Measurements from ENCODE around the gene MCTP1.
A peak's percentile ranks its signal among the peaks of the same experiment; 100 is the strongest.

MCTP1 gene

DNA sequence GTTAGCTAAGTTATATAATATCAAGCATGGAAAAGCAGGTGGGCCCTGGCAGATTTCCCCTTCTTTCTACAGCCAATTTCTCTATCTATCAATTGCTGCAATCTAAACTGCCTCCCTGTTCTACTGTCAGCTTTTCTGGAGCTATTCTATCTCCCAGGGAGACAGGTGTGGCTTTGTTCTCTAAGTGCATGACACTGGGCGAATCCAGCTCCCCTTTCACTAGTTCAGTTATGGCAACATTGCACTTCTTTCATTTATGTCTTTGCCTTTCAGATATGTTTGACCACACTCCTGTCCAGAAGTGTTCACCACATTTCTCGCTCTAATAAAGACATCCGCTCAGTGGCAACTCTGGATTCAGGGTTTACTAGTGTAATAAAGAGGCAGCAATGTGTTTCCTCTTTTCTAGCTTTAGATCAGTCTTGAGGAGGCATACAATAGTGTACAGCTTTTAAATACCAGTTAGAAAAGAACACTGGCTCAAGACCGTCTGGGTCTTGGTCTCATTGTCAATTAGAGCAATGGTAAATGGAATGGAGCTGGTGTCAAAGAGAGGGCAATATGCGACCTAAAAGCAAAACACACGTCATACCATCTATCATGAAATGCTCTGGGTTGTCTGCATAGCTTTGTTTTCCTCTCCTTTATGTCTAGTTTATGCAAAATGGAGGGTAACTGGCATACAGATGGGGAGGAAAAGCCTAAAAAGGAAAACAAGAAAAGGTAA is 469.4 kb downstream of the MCTP1 start:
- no peak for DNase-seq (ENCODE audit: low read depth, low spot score)

DNA sequence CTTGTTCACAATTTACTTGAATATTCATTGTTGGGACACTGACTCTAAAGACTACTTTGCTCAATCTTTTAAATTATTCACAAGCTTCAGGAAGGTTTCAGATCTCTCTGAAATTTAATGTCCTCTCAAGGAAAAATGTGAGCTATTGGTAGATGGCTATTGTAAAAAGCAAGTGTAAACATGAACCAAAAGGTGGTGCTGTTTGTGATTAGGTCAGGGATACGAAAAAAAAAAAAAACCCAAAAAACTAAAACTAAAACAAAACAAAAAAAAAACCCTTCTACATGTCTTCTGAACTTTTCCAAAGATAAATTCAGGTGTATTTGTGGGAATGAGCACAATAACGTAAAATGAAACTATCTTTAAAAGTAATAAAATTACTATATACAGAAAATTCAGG is 472.7 kb downstream of the MCTP1 start:
- no peak for DNase-seq (ENCODE audit: low read depth, low spot score)

DNA sequence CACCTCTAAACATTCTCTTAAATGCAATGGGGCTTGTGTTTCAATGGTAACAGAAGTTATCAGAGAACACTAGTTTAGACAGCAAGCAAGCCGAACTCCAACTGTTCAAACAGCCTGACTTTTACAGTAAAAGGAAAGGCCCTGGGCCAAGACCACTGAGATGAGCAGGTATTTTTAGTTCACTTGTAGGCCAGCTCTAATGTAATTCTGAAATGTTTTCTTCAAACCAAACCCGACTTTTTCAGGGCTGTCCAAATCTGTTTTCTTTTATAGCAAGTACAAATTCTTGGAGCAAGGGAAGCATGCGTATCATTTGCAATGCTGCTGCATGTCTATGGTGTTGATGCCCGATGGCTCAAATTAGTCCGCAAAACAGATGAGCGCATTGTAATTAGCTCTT is 473.6 kb downstream of the MCTP1 start:
- no peak for DNase-seq (ENCODE audit: low read depth, low spot score)

DNA sequence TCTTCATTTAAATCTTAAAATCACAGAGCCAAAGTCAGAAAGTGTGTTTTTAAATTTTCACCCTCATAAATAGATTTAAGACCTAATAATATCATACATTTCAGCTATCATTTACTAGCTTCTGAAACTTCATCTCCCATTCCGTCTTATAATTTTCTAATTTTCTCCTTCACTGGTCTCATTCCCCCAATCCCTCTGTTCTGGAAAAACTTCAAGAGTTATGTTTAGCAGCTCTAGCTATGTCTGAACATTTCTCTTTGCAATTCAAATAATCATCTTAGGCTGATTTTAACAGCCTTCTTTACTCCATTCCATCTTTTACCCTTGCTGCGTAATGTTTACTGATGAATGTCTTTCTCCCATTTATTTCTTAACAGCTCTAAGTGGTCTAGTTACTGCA is 474.0 kb downstream of the MCTP1 start:
- DNase-seq (ENCODE audit: low read depth, low spot score), result no peak

DNA sequence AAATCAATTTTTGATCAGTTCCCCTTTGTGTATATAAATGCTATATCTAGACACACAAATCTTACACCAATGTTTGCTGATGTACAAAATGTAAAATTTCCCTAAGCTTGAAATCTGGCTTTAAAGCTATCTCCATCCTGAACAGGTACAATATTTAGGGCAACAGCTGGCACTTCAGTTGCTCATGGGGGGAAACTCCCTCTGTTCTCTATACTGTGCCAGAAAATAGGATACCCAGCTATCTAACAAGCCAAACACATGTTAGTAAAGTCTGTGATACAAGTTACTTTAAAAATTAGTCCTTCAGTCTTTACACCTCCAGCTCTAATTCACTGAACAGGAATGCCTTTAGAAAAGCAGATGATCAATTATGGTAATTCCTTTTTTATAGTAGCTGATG is 474.6 kb downstream of the MCTP1 start:
- DNase-seq (ENCODE audit: low read depth, low spot score), result no peak

DNA sequence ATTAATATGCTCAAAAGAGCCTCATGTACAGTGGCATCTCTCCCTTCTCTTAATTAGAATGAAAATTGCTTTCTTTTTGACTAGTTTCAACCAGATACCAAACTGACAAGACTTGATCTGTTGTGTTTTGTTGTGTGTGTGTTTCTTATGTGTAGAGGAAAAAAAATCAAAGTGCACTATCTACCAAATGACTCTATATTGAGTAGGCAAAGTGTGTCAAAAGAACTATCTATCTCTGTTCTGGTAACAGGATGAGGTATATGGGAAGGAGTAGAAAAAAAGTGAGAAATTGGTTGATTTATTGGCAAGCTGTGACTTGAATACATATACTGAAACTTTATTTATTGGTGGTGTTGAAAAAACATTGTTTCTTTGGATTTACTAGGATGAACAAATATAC is 476.4 kb downstream of the MCTP1 start:
- DNase-seq (ENCODE audit: low read depth, low spot score), result no peak

DNA sequence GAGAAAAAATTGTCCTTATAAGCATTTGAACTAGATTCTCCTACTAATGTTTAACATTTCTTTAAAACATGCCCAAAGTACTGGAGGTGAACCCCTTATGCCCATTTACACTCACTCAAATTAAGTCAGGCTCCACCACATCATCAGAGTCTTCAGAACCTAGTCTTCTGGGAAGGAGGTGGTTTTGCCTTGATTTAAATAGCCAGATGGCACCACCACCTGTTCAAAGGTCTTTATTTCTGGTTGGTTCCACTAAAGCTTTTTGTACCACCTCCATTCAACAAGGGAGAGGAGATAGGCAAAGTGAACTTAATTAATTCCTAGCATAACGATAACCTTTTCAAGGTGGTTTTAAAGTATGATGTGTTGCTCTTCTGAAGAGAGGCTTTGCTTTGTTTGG is 476.9 kb downstream of the MCTP1 start:
- no peak for DNase-seq (ENCODE audit: low read depth, low spot score)

DNA sequence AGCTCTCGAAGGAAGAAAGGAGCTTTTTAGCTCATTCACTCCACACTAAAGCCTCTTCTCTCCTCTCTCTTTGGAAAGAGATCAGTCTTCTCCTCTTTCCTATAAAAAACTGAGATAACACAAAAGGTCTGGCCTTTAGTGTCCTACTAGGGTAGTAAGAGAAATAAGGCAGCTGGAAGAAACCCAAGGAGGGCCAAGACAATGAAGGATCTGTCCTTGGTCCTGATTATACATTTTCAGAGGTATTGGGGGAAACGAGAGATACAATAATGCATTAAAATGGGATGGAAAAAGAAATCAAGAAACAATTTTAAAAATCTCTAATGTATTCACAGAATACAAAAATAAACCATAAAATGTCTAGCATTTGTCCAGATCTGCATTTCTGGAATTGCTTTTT is 482.4 kb downstream of the MCTP1 start:
- DNase-seq (ENCODE audit: low read depth, low spot score), result peak; percentile 36

DNA sequence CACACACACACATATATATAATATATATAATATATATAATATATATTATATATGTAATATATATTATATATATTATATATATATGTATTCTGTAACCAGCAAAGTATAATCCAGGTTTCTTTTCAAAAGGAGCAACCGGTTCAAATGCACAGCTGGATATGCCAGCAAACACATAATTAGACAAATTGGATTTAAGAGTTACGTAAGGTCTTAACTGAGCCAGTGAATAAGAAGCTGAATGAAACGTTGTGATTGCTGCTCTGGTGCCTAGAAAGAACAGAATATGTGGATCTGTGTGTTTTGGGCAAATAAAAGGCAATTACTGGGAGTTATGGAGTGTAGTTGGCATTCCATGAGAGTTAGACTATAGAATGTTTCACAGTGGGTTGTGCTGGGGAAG is 488.3 kb downstream of the MCTP1 start:
- DNase-seq (ENCODE audit: low read depth, low spot score), result no peak

DNA sequence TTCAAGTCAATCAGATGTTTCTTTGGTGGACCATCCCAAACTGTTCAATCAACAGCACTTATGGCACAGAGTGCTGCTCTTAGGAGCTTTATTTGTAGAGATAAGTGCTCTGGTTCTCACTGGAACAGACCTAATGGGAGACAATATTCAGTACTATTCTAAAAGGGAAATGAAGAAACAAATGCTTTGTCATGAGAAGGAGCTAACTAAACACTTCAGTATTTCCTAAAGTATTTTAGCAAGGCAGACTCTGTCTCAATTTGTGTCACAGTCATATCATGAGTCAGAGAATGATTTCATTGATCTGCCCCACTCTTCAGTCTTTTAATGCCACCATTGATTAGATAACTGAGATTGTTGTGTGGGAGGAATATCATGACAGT is 491.1 kb downstream of the MCTP1 start:
- no peak for DNase-seq (ENCODE audit: low read depth, low spot score)

DNA sequence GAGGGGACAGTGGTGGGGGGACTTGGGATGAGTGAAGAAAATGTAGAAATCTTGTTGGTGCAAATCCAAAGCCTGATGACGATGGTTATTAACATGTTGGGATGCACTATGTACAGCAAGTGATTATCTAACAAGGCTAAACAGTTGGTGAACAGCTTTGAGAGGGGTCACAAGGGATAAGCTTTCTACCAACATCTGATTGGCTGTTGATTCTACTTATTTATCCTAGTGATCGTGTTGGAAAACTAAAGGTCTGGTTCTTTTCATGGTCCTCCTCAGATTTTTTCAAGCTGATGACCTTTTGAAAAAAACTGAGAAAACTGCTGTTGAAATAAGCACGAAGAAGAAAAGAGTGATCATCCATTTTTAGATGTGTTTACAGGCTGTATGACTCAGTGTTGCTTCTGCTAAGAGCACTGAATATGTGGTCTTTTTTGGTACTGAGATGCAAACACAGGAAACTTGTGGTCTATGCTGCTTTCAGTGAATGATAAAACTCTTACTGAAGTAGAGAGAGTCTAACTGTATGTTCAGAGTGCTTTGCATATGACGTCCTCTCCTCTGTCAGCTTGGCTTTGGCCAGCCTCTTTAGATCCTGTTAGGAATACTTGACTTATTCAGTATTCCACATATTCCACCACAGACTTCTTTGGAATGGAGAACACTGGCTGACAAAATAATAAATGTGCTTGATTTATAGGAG is 491.6 kb downstream of the MCTP1 start:
- DNase-seq (ENCODE audit: low read depth, low spot score), result peak; percentile 76

DNA sequence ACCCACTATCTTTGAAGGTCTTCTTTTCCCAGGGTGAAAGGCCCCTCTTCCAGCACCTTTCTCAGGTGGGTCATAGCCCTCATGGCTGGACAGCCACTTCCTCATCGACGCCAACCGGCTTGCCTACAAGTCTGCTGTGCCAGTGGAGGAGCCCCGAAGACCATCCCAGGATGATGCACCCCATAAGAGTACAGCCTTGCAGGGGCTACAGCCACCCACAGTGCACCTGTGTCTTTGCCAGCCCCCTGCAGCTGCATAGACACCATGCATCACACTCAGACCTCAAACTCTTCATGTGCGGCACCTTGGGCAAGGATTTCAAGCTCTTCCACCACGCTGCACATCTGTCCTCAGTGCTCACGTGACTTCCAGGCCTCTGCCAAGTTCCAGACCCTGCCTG is 493.1 kb downstream of the MCTP1 start:
- no peak for DNase-seq (ENCODE audit: low read depth, low spot score)

DNA sequence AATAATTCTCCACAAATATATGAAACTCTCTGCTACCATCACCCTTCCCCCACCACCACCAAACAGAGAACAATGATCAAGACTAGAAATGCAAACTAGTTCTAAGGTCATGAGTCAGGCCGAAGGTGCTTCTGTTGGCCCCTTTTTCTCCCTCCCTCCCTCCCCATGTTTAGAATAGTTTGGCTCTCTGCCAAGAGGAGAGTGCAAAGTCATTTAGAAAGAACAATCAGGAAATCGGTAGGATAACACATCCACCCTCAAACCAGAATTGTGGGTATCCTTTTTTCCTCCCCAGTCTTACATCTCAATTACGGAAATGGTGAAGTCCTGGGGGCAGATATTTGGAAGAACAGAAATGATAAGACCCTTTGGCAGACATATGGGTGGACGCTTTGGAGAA is 496.4 kb downstream of the MCTP1 start:
- no peak for DNase-seq (ENCODE audit: low read depth, low spot score)

DNA sequence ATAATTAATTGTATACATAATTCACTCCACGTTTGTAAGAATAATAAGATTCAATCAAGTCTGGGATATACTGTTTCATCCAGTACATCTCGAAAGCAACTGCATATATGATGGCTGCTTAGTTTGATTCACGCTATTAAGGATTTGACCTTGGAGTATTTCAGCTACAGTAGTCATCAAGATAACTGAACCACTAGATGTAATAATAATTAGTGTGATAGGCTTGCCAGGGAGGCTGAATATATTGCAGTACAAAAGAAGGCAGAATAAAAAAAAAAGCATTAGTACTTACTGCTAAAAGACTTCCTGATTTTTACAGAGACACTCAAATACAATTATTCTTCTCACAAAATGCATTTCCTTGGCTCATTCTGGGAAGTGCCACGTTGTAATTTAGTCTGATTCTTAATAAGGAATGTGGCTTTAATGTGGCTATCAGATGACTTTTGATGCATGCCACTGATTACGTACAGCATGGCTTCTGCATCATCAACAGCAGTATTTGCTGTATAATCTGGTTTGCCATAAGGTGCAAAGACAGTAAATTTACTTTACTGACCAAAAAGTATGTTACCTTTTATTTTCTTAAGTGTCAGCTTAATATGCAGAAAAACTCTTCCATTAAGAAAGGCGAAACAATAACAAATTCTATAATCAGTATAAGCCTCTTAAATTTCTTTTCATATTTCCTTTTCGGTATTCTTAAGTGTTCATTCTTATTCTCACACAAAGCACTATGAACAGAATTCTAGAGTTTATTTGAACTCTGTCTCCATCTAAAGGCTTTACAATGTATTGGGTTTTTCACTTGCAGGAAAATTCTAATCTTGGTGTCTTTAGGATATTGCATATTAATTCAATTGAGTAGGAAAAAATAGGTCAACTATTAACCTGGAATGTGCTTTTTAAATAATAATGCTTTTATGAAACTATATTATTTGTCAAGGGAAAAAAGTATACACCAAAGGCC is 500.1 kb downstream of the MCTP1 start:
- no peak for DNase-seq (ENCODE audit: low read depth, low spot score)

DNA sequence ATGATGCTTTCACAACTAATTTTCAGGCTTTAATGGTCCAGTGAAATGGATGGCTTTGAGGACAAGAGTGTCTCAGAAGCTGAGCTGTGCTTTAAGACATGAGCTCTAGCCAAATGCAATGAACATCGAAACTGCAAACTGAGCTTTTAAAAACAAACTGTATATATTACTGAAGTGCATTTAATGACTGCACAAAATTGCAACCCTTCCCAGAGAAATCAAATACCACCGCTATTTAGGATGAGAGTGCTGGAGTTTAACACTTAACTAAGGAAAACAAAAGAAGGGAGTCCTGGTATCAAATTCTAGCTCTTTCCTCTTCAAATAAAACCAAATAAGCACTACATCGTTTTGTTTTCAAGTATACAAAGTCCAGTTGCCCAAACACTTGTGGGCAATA is 502.5 kb downstream of the MCTP1 start:
- DNase-seq (ENCODE audit: low read depth, low spot score), result no peak

DNA sequence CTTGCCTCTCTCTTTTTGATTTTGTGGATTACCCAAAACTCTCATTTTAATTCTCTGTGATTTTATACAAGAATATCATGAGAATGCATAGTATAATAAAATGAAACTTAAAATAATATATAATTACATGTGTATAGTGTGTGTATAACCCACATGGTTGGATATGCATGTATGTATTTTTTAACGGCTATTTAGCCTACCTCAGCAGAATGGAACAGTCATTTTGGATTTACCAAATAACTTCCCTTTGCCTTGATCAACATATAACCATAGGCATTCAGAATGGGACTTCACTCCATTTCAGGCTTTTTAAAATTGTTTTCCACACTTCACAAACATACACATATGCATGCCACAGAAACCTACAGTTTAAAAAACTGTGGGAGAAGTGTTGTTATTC is 505.2 kb downstream of the MCTP1 start:
- no peak for DNase-seq (ENCODE audit: low read depth, low spot score)

DNA sequence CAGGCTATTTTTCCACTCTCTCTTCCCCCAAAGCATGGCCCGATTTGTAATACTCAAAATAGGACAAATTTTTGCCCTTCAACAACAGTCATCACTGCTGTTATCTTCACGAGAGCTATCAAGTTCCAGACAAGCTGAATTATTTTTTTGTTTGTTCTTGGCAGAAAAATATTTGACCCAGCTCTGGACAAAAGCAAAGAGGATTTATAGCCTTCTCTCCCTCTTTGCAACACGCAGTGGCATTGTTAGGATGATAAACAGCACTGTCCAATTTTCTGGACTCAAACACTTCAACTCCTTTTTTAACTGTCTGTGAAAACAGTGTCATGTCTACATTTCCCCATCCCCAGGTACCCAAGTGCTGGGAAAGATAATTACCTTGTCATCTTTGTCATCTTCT is 506.2 kb downstream of the MCTP1 start:
- no peak for DNase-seq (ENCODE audit: low read depth, low spot score)

DNA sequence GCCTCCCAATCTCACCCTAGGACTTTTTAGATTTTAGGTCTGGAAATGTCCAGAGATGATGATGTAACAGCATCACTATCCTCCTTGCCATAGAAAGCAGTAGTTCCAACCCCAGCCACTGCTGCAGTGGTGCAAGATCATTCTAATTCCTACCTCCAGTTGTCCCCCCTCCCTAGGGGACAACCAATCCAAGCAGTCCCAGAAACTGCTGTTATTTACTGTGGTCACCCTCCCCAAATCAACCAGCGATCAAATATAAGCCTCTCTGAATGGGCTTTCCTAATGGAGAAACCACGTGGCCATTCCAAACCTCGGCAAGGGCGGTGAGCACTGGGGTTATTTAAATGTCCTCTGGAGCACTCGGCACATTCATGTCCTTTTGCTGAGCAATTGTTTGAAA is 506.6 kb downstream of the MCTP1 start:
- no peak for DNase-seq (ENCODE audit: low read depth, low spot score)

DNA sequence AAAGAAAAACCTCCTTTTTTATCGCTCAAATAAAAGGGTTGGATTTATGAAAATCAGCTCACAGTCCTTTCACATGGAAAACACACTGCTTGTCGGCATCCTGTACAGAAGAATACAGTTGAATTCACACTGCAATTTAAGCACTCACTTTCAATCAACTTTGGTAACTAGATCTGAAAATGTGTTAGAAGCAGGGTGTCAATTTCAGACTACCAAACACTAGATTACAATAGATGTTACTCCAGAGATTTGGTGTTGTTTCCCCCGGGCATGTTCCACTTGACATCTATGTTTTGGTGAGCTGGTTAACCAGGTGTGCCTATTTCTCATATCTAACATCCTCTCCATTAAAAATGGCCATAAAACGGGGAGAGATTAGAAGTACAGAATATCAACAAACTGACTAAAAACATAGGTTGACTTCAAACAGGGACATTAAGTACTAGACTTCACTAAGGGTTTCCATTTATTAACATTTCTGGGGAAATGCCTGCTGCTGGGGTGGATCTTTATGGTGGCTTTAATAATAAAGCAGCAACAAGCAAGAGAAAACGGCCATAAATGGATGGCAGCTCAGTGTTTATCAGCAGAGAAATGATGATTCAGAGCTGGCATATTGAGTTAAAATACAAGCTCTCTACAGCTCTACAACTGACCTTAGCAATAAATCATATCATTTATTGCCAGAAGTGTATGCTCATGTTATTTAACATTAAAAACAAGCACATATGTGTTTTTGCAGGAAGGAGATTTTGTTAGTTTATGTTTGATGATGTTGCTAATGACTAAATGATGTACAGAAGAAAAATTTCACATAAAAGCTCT is 507.6 kb downstream of the MCTP1 start:
- no peak for DNase-seq (ENCODE audit: low read depth, low spot score)

DNA sequence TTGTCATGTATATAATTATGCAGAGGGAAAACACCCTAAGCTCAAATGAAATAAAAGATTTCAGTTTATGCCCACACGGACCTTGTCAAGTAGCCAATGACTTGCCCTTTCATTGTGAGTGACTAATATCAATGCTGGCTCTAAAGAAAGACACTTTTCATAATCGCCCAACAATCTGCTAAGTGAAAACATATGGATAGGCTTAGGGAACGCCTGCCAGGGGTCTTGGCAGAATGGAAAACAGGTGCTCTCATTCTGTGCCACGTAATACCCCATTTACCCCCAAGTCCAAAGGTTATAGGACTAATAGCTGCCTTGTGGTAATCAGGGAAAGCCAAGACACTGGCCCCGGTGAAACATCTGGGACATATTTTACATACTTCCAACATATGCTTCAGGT is 508.7 kb downstream of the MCTP1 start:
- peak; percentile 32 for DNase-seq (ENCODE audit: low read depth, low spot score)

DNA sequence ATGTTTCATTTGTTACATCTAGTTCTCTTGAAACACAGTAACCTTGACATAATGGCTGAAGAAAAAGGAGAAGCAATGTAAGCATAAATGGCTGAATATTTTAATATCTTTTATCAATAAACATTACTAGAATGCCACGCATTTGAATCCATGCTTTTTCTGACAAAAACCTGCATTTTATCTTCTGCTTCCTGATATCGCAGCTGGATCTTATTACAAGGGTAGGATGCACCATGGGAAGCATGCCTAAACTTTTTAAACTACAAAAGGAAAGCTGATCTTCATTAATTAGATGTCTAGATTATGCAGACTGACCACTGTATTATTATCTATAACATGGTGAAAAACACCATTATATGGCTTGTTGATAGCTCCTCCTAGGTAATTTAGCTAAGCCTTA is 509.8 kb downstream of the MCTP1 start:
- DNase-seq (ENCODE audit: low read depth, low spot score), result no peak

DNA sequence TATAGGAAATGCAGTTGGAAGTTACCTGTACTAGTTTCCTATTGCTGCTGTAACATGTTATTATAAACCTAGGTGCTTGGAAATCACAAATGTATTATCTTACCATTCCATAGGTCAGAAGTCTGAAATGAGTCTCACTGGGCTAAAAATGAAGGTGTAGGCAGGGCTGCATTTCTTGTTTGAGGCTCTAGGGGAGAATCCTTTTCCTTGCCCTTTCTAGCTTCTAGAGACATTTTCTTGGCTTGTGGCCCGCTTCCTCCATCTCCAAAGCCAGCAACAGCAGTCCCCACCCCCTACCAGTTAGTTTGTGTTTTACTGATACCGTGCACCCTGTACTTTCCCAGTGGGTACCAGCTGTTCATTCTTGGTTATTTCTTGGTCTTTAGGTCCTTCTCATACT is 513.2 kb downstream of the MCTP1 start:
- DNase-seq (ENCODE audit: low read depth, low spot score), result no peak

Measured in astrocyte of the hippocampus (primary cell).